ENCODE measurements around the gene AGAP1. TPM values are rescaled to one million over a fixed set of nuclear protein-coding genes. Genes with fewer than 3 reads are reported as not detected.

AGAP1 gene
- total RNA-seq, 4 donors from 2014 or later = 23.4 to 46.5 (median 29.3) TPM

DNA sequence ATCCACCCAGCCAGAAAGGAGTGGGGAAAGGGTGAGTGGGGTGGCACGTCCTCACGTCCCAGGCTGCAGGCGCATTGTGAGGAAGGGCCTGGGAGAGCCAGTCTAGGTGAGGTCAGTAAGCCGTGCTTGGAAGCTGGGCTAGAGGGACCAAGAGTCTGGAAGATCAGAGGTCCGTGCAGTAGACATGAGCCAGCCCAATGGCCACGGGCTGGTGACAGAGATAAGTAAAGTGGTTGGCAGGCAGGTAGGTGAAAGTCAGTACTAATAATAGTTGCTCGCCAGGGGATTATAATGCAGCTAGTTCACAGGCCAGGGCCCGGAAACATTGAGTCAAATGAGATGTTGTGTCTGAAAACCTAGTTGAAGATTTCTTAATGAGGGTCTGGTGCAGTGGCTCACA lies 541.1 kb downstream of the AGAP1 start:
- Histone ChIP-seq H3K9me3 (no peaks in the 10 kb centered on the region), H3K4me3 (replicated peaks in 1 of 3) (no peak overlapping the region), H3K27ac (no peak overlapping the region), H3K27me3 (no peaks in the 10 kb centered on the region), H3K4me1 (no peaks in the 10 kb centered on the region), H3K36me3 (peaks cover 0 to 3% of the 10 kb centered on the region in 2 donors)
- intact Hi-C loops (cut with DNase I) = no loop called here
- 87 to 89% methylated on average over 8 of the region's 8 CpGs for WGBS, 2 donors
- DNase-seq = no peak
- TF ChIP-seq POLR2A (IDR thresholded peaks at IDR 0.05) = no peak
- TF ChIP-seq, protein P1, sequence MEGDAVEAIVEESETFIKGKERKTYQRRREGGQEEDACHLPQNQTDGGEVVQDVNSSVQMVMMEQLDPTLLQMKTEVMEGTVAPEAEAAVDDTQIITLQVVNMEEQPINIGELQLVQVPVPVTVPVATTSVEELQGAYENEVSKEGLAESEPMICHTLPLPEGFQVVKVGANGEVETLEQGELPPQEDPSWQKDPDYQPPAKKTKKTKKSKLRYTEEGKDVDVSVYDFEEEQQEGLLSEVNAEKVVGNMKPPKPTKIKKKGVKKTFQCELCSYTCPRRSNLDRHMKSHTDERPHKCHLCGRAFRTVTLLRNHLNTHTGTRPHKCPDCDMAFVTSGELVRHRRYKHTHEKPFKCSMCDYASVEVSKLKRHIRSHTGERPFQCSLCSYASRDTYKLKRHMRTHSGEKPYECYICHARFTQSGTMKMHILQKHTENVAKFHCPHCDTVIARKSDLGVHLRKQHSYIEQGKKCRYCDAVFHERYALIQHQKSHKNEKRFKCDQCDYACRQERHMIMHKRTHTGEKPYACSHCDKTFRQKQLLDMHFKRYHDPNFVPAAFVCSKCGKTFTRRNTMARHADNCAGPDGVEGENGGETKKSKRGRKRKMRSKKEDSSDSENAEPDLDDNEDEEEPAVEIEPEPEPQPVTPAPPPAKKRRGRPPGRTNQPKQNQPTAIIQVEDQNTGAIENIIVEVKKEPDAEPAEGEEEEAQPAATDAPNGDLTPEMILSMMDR (IDR thresholded peaks at IDR 0.05) = no peak

DNA sequence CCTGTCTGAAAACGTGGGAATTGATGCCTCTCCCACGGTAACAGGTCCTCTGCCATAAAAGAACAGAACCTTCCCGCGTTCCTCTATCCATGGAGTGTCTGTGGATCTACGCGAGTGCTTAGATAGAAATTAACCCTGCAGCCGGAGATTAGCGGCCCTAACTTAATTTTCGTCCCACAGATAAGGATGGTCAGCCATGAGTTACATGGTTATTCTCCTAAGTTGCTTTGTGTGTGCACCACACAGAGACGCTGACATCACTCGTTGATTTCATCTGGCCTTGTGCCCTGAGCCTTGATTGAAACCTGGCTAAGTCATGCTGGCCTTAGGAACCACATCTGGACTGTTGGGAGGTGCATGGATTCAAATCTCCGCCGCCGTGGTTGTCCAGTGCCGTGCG lies 542.2 kb downstream of the AGAP1 start:
- Histone ChIP-seq H3K4me3 (replicated peaks in 1 of 3) (no peak overlapping the region), H3K27ac (no peak overlapping the region), H3K27me3 (no peaks in the 10 kb centered on the region), H3K4me1 (no peaks in the 10 kb centered on the region), H3K36me3 (peaks cover 0 to 3% of the 10 kb centered on the region in 2 donors), H3K9me3 (no peaks in the 10 kb centered on the region)
- 87 to 96% methylated on average over 12 to 16 of the region's 16 CpGs for WGBS, 2 donors
- intact Hi-C loops (cut with DNase I) = no loop called here
- DNase-seq = no peak
- no peak for TF ChIP-seq POLR2A (IDR thresholded peaks at IDR 0.05)
- TF ChIP-seq, protein P1 (IDR thresholded peaks at IDR 0.05) = no peak

DNA sequence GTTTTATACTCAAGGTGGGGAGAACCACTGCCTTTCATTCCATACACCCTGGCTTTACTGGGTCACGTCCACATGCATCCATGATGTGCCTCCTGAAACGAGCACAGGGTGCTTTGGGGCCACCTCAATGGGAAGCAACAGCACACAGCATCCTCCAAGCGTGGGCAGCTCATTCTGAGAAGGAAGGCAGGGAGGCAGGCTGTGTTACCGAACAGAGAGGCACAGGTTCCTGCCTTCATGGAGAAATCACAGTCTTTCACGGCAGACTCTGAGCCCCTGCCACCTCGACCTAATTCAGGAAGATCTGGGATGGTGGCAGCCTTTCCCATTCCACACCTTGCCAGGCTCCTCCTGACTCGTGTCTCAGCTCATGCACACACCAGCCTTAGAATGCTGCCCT lies 544.3 kb downstream of the AGAP1 start:
- Histone ChIP-seq H3K27ac (no peak overlapping the region), H3K4me3 (replicated peaks in 1 of 3) (no peak overlapping the region), H3K36me3 (peaks cover 0 to 3% of the 10 kb centered on the region in 2 donors), H3K4me1 (no peaks in the 10 kb centered on the region), H3K27me3 (no peaks in the 10 kb centered on the region), H3K9me3 (no peaks in the 10 kb centered on the region)
- TF ChIP-seq, protein P1 (IDR thresholded peaks at IDR 0.05) = no peak
- TF ChIP-seq POLR2A (IDR thresholded peaks at IDR 0.05) = no peak
- no peak for DNase-seq
- WGBS, 2 donors = 83 to 97% methylated on average over 7 of the region's 7 CpGs
- intact Hi-C loops (cut with DNase I) = no loop called here

DNA sequence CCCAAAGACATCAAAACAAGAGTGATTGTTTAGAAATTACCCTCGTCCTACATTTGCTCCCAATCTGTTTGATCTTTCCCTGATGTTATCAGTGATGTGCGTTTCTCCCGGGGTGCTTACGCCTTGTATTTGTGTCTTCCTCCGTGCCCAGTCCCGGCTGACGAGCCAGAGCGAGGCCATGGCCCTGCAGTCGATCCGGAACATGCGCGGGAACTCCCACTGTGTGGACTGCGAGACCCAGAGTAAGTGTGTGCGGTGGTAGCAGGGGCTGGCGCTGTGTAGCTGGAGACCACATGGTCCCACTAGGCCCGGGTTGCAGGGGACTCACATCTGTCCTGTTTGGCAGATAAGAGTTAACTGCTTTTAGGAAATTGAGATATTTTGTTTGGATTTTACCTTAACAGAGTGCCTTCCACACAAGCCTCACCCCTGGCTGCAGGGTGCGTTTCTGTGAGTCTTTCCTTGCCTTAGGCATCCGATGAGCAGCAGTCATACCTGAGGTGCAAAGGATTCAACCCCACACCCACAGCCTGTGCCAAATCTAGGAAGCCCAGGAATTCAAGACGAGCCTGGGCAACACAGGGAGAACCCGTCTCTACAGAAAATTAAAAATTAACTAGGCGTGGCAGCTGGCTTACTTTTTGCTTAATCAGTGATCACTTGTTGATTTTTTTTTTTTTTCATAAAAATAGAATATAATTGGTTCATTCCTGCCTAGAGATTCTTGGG lies 546.9 kb downstream of the AGAP1 start:
- TF ChIP-seq POLR2A (IDR thresholded peaks at IDR 0.05) = no peak
- TF ChIP-seq, protein P1 (IDR thresholded peaks at IDR 0.05) = no peak
- no peak overlapping the region for H3K4me3 ChIP-seq (replicated peaks in 1 of 3)
- H3K9me3 ChIP-seq = no peaks in the 10 kb centered on the region
- intact Hi-C loops (cut with DNase I) = no loop called here
- H3K36me3 ChIP-seq = peaks cover 0 to 3% of the 10 kb centered on the region in 2 donors
- no peaks in the 10 kb centered on the region for H3K27me3 ChIP-seq
- H3K27ac ChIP-seq = no peak overlapping the region
- DNase-seq = no peak
- H3K4me1 ChIP-seq = no peaks in the 10 kb centered on the region
- WGBS, 2 donors = 94% methylated on average over 21 of the region's 21 CpGs

DNA sequence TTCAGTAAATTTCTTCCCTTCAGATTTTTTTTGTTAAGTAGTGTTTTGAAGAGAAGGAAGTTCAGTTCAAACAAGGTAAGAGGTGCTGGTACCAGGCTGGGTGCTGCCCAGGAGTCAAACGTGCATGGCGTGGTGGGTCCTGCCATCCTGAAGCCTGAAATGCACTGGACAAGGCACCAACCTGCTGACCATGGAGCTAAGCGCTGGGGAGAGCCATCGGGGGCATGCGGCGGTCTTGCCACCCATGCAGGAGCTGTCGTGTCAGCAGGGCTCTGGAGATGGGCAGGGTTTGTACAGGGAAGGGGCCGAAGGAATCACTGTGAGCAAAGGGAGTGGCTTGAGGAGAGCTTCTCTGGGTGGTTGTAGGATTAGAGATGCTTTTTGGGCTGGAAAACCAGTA lies 547.8 kb downstream of the AGAP1 start:
- H3K4me1 ChIP-seq = no peaks in the 10 kb centered on the region
- no peak for DNase-seq
- peaks cover 0 to 3% of the 10 kb centered on the region in 2 donors for H3K36me3 ChIP-seq
- H3K9me3 ChIP-seq = no peaks in the 10 kb centered on the region
- 93 to 96% methylated on average over 8 of the region's 8 CpGs for WGBS, 2 donors
- intact Hi-C loops (cut with DNase I) = no loop called here
- TF ChIP-seq POLR2A (IDR thresholded peaks at IDR 0.05) = no peak
- TF ChIP-seq, protein P1 (IDR thresholded peaks at IDR 0.05) = no peak
- no peaks in the 10 kb centered on the region for H3K27me3 ChIP-seq
- no peak overlapping the region for H3K4me3 ChIP-seq (replicated peaks in 1 of 3)
- no peak overlapping the region for H3K27ac ChIP-seq

Data from thyroid gland (tissue), 4 donors.